GM12878 (cell line): ENCODE measurements around the gene TLX2. TPM values are rescaled to one million over a fixed set of nuclear protein-coding genes. Genes with fewer than 3 reads are reported as not detected.

Experiments
- ATAC-seq: fragments of 200-7000 bp; cut with Tn5 transposase; 3 replicates; pipeline ENCODE4 v1.9.1; 2020; ENCODE audit warnings: mild to moderate bottlenecking, moderate library complexity
- BruUV-seq: library from RNA; stranded (reverse); fragments of 400-500 nt; replicated peaks from 2 replicates; lab custom pipeline; 2021; lab: Mats Ljungman, UMichigan
- CTCF ChIA-PET: fragments of 300-600 bp; sonication (Branson Sonifier 250); formaldehyde crosslinking; extraction: SDS; loops from one replicate; lab custom pipeline; 2021; ENCODE audit warnings: inconsistent platforms; lab: Yijun Ruan, JAX
- POLR2A ChIA-PET: fragments of 350-600 bp; formaldehyde crosslinking; extraction: SDS; loops from one replicate; lab custom pipeline; 2021; ENCODE audit warnings: inconsistent platforms; lab: Charles Lee
- RAD21 ChIA-PET: fragments of 300-600 bp; sonication (Branson Sonifier 250); formaldehyde crosslinking; loops from one replicate; lab custom pipeline; 2023; ENCODE audit warnings: antibody characterized with exemption; ENCODE audit not compliant: unreplicated experiment; lab: Charles Lee
- SMC1A ChIA-PET: fragments of 300-600 bp; sonication (Branson Sonifier 250); formaldehyde crosslinking; loops from one replicate; lab custom pipeline; 2023; ENCODE audit not compliant: unreplicated experiment, uncharacterized antibody; lab: Charles Lee
- DNase-seq: peaks from one replicate; pipeline ENCODE4 v3.0.0-alpha.2; 2011; ENCODE audit warnings: low read depth, low spot score
- FAIRE-seq: peaks from 3 replicates; lab custom pipeline; 2011; peaks lifted over from hg19 to GRCh38; lab: Jason Lieb, UNC
- H2AFZ ChIP-seq: 2 replicates; pipeline ENCODE4 v1.6.0; 2011; ENCODE audit warnings: low read depth, low read length, control low read depth; ENCODE audit not compliant: control insufficient read depth
- H3K27ac ChIP-seq: 2 replicates; pipeline ENCODE4 v1.5.1; 2011; ENCODE audit warnings: control low read depth; ENCODE audit not compliant: control insufficient read depth, insufficient read depth
- H3K27me3 ChIP-seq, 2 experiments: replicated peaks in 1 of 2; 2 replicates each; pipeline versions ENCODE4 v1.6.0 to v1.6.1; 2011; ENCODE audit warnings: low read length in 1 of 2; ENCODE audit not compliant: control insufficient read depth in 2 of 2, insufficient read depth in 2 of 2
- H3K36me3 ChIP-seq, 2 experiments: 2 replicates each; pipeline ENCODE4 v1.5.1; 2011; ENCODE audit warnings: low read length in 1 of 2; ENCODE audit not compliant: control insufficient read depth in 2 of 2, insufficient read depth in 2 of 2
- H3K4me1 ChIP-seq: 2 replicates; pipeline ENCODE4 v1.6.1; 2011; ENCODE audit warnings: mild to moderate bottlenecking, low read length, moderate library complexity, mixed read lengths; ENCODE audit not compliant: control insufficient read depth, insufficient read depth
- H3K4me2 ChIP-seq: 2 replicates; pipeline ENCODE4 v1.6.0; 2011; ENCODE audit warnings: control low read depth; ENCODE audit not compliant: control insufficient read depth, insufficient read depth
- H3K4me3 ChIP-seq: fragments of 200-600 bp; sonication (generic); 2 replicates; pipeline ENCODE4 v1.5.1; 2016
- H3K79me2 ChIP-seq: 2 replicates; pipeline ENCODE4 v1.6.0; 2011; ENCODE audit warnings: low read length; ENCODE audit not compliant: control insufficient read depth, insufficient read depth
- H3K9ac ChIP-seq: 2 replicates; pipeline ENCODE4 v1.8.0; 2011; ENCODE audit warnings: low read length, control low read depth, mixed read lengths; ENCODE audit not compliant: control insufficient read depth, insufficient read depth
- H3K9me3 ChIP-seq: replicated peaks from 3 replicates; pipeline ENCODE4 v1.5.1; 2011; ENCODE audit warnings: mild to moderate bottlenecking, low read length; ENCODE audit not compliant: control insufficient read depth, insufficient read depth
- H4K20me1 ChIP-seq: 2 replicates; pipeline ENCODE4 v1.6.0; 2011; ENCODE audit not compliant: control insufficient read depth, insufficient read depth
- BRCA1 ChIP-seq: IDR thresholded peaks from 2 replicates; pipeline ENCODE4 v1.6.1; 2011; ENCODE audit warnings: low read depth, low read length, improper control_type of control experiment
- IRF4 ChIP-seq: IDR thresholded peaks from 2 replicates; pipeline ENCODE4 v1.6.1; 2011; ENCODE audit warnings: low read depth, low read length
- LARP7 ChIP-seq: fragments of 450-650 bp; IDR thresholded peaks from 2 replicates; pipeline ENCODE4 v1.6.1; 2017; ENCODE audit warnings: mild to moderate bottlenecking
- POLR2AphosphoS2 ChIP-seq: IDR thresholded peaks from 2 replicates; pipeline ENCODE4 v1.6.1; 2011; ENCODE audit warnings: low read depth, mild to moderate bottlenecking, low read length, improper control_type of control experiment, moderate library complexity
- POU2F2 ChIP-seq: IDR thresholded peaks from 3 replicates; pipeline ENCODE4 v1.6.1; 2011; ENCODE audit warnings: low read depth, mild to moderate bottlenecking, low read length, borderline replicate concordance
- SIX5 ChIP-seq: IDR thresholded peaks from 2 replicates; pipeline ENCODE4 v1.6.1; 2011; ENCODE audit warnings: mild to moderate bottlenecking, low read depth, low read length, moderate library complexity; ENCODE audit not compliant: severe bottlenecking
- SKIL ChIP-seq: fragments of 450-650 bp; IDR thresholded peaks from 2 replicates; pipeline ENCODE4 v1.6.1; 2017; ENCODE audit warnings: mild to moderate bottlenecking, low read depth, inconsistent platforms; ENCODE audit not compliant: poor library complexity, severe bottlenecking
- SMAD5 ChIP-seq: IDR thresholded peaks from 2 replicates; pipeline ENCODE4 v1.6.1; 2016; ENCODE audit warnings: antibody characterized with exemption, low read depth
- STAT1 ChIP-seq: fragments of 450-650 bp; conservative IDR thresholded peaks from 2 replicates; pipeline ENCODE4 v1.6.1; 2014; ENCODE audit warnings: antibody characterized with exemption, mild to moderate bottlenecking
- TARDBP ChIP-seq: IDR thresholded peaks from 2 replicates; pipeline ENCODE4 v1.6.1; 2016; ENCODE audit warnings: borderline replicate concordance
- ZNF687 ChIP-seq: fragments of 450-650 bp; IDR thresholded peaks from 2 replicates; pipeline ENCODE4 v1.6.1; 2017; ENCODE audit warnings: mild to moderate bottlenecking, moderate library complexity
- WGBS: methylation state at CpG from one replicate; pipeline ENCODE4 v1.1.6; 2016; ENCODE audit warnings: low lambda C conversion rate; ENCODE audit not compliant: insufficient replicate concordance, insufficient coverage; ENCODE audit errors: missing lambda C conversion rate; 5-methylcytosine and 5-hydroxymethylcytosine counted together
- in situ Hi-C: fragments of 300-500 bp; cut with MboI; formaldehyde crosslinking; loops from 9 replicates; pipeline ENCODE4 v1.14.3; 2018; ENCODE audit warnings: mixed read lengths
- intact Hi-C: fragments of 100-400 bp; cut with micrococcal nuclease; formaldehyde crosslinking; loops from one replicate; pipeline ENCODE4 v1.14.2; 2022; ENCODE audit not compliant: unreplicated experiment
- polyA plus RNA-seq, 11 experiments: library from polyadenylated mRNA; depleted of rRNA in 4 of 11; unstranded in 6 of 11; stranded (reverse) in 5 of 11; fragments of >200 nt; fragmentation: Nextera tagmentation in 4 of 11; fragmentation: Illumina TruSeq in 1 of 11; extraction: Ambion mirVana in 4 of 11; extraction: Trizol in 1 of 11; gene quantifications; 1 replicate in 1 of 11; 2 replicates in 10 of 11; pipeline versions ENCODE4 v1.2.1 to v1.2.3, GENCODE V29; 2011 to 2016; ENCODE audit warnings: inconsistent platforms in 2 of 11, missing spikeins in 2 of 11, low read depth in 1 of 11
- total RNA-seq, 4 experiments: library from RNA; depleted of rRNA in 3 of 4; stranded (reverse); fragments of >200 nt in 3 of 4; fragmentation: Illumina TruSeq in 1 of 4; extraction: Trizol in 1 of 4; gene quantifications; 2 replicates each; pipeline versions ENCODE4 v1.2.1 to v1.2.3, GENCODE V29; 2013 to 2021
- TF ChIP-seq, protein P1 (sequence below): fragments of 450-650 bp; IDR thresholded peaks from 2 replicates; pipeline ENCODE4 v1.6.1; 2018; ENCODE audit warnings: mild to moderate bottlenecking, low read depth, moderate library complexity; ENCODE audit not compliant: partially characterized antibody

TLX2 gene
- total and polyA plus RNA-seq, 10 of the 15 experiments (the other 5 are each of a cell fraction or from before 2014, with no cell fraction given) = 0.06 to 5.5 (median 3.6) TPM; not detected in 1

- Histone ChIP-seq H3K9me3 (no peaks in the 10 kb centered on the region), H3K9ac (peak within 1 kb of the TSS; percentile 91), H4K20me1 (no peaks in the 10 kb centered on the region; the same call in 1 of the 2 replicates), H3K4me1 (peaks cover 13% of the 10 kb centered on the region), H3K4me3 (peak within 1 kb of the TSS; percentile 97), H3K27me3 (no peaks in the 10 kb centered on the region; a peak in 1 of 4 replicates), H3K4me2 (peak within 1 kb of the TSS; percentile 96), H3K27ac (peak within 1 kb of the TSS; percentile 96), H3K36me3 (no peaks in the 10 kb centered on the region; a peak in 1 of 4 replicates), H3K79me2 (peaks cover 27% of the 10 kb centered on the region), H2AFZ (peak within 1 kb of the TSS; percentile 100)
- 1% methylated on average over 47 of the region's 50 CpGs for WGBS
- intact Hi-C loops = loop anchor here (1.0 to 2.0 kb wide), 6 partner anchors 20 to 104 kb away; partner anchors contain the start of gene WBP1
- ChIA-PET RAD21 (interaction anchor here (0.5 to 5.9 kb wide), 18 partner anchors 10 to 659 kb away, joined by 3 to 121 read pairs (median 4); partner anchors contain the start of genes AUP1, DQX1, HTRA2 and INO80B), POLR2A (interaction anchor here (0.6 to 3.6 kb wide), 12 partner anchors 9 to 108 kb away, joined by 3 to 44 read pairs (median 8); partner anchors contain the start of genes AUP1, HTRA2, INO80B and MRPL53), CTCF (interaction anchor here (0.7 to 19.4 kb wide), 31 partner anchors 9 to 588 kb away, joined by 3 to 280 read pairs (median 4); partner anchors contain the start of genes AUP1, C2orf81, DQX1 and HTRA2), SMC1A (interaction anchor here (0.8 to 5.7 kb wide), 18 partner anchors 10 to 158 kb away, joined by 3 to 128 read pairs (median 5); partner anchors contain the start of genes INO80B, MRPL53 and WBP1)
- DNase-seq (peak; percentile 89), FAIRE-seq (peak; percentile 96), ATAC-seq (peak; percentile 95)
- in situ Hi-C loops = loop anchor here (10.0 kb wide), 1 partner anchor 102 kb away; no protein-coding TSS in a partner anchor
- BruUV-seq = TSS peak; percentile 97
- TF ChIP-seq IRF4 (0 out of 2 replicates have a peak, but pooled peaks have one; percentile 36), ZNF687 (peak; percentile 36; the same call in 1 of the 2 replicates), BRCA1 (no peak), SIX5 (peak; percentile 83), SMAD5 (peak; percentile 84; the same call in 1 of the 2 replicates), SKIL (peak; percentile 87), STAT1 (peak; percentile 57; the same call in 1 of the 2 replicates), POLR2AphosphoS2 (no peak), TARDBP (peak; percentile 78; the same call in 1 of the 2 replicates), POU2F2 (peak; percentile 62; the same call in 2 of the 3 replicates), LARP7 (no peak; the same call in 1 of the 2 replicates)
- TF ChIP-seq, protein P1, sequence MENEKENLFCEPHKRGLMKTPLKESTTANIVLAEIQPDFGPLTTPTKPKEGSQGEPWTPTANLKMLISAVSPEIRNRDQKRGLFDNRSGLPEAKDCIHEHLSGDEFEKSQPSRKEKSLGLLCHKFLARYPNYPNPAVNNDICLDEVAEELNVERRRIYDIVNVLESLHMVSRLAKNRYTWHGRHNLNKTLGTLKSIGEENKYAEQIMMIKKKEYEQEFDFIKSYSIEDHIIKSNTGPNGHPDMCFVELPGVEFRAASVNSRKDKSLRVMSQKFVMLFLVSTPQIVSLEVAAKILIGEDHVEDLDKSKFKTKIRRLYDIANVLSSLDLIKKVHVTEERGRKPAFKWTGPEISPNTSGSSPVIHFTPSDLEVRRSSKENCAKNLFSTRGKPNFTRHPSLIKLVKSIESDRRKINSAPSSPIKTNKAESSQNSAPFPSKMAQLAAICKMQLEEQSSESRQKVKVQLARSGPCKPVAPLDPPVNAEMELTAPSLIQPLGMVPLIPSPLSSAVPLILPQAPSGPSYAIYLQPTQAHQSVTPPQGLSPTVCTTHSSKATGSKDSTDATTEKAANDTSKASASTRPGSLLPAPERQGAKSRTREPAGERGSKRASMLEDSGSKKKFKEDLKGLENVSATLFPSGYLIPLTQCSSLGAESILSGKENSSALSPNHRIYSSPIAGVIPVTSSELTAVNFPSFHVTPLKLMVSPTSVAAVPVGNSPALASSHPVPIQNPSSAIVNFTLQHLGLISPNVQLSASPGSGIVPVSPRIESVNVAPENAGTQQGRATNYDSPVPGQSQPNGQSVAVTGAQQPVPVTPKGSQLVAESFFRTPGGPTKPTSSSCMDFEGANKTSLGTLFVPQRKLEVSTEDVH = peak; percentile 54
Observed at GRCh38 chr2:74482801-74483674, 31.2 kb upstream of the TLX2 start, which contains the start of the genes CCDC142 and TTC31. CCDC142 (minus strand) TSS chr2:74482998; CDS start chr2:74482837, 161 bp downstream. TTC31 (plus strand) TSS chr2:74483081; CDS start chr2:74483096, 15 bp downstream.
